GM18499 (cell line): ENCODE measurements around the gene CDCA3.

Experiments used
- ATAC-seq: cut with Tn5 transposase; IDR thresholded peaks from one replicate; pipeline ENCODE4 v1.9.1; 2021; ENCODE audit warnings: moderate number of reproducible peaks; ENCODE audit not compliant: insufficient read depth, unreplicated experiment

The CDCA3 gene

DNA sequence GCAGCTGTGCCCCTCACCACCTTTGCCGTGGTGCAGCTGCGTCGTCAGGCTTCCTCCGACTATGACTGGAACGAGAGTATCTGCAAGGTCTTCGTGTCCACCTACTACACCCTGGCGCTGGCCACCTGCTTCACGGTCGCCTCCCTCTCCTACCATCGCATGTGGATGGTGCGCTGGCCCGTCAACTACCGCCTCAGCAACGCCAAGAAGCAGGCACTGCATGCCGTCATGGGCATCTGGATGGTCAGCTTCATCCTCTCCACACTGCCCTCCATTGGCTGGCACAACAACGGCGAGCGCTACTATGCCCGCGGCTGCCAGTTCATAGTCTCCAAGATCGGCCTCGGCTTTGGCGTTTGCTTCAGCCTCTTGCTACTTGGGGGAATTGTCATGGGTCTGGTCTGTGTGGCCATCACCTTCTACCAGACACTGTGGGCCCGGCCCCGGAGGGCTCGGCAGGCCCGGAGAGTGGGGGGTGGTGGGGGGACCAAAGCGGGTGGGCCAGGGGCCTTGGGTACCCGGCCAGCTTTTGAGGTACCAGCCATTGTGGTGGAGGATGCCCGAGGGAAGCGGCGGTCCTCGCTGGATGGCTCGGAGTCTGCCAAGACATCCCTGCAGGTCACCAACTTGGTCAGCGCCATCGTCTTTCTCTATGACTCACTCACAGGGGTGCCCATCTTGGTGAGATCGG is 26.9 kb downstream of the CDCA3 start:
- no peak for ATAC-seq

DNA sequence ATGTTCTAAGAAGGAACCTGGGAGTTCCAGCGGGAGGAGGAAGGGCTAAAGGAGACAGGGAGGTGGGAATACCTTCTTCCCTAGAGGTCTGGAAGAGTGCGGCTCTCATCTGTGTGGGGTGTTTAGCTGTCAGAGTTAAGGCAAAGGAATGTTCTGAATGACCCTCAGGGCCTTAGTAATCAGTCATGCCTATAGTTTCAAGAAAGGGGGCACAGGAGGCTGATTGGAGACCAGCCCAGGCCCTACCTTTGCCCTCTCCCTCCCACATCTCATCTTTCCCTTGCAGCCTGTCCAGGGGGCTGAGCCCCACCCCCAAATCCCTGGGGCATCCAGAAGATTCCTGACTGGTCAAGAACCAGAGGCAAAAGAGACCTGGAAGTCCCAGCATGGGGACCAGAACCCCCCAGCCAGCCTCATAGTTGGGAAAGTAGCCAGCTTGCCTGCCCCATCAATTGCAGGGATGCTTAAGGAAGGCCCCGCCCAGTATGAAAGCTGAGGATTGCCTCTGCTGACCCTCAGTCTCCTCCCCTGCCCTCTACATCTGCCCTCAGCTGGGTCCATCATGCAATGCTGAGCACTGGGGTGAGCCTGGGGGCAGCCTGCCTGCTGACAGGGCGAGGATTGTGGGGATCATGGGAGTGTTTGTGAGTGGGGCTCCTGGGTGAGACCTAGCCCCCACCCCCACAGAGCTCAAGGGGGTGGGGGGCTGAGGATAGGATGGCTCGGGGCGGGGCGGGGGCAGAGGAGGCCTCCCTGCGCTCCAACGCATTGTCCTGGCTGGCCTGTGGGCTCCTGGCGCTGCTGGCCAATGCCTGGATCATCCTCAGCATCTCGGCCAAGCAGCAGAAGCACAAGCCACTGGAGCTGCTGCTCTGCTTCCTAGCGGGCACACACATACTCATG is 27.7 kb downstream of the CDCA3 start:
- ATAC-seq: no peak

DNA sequence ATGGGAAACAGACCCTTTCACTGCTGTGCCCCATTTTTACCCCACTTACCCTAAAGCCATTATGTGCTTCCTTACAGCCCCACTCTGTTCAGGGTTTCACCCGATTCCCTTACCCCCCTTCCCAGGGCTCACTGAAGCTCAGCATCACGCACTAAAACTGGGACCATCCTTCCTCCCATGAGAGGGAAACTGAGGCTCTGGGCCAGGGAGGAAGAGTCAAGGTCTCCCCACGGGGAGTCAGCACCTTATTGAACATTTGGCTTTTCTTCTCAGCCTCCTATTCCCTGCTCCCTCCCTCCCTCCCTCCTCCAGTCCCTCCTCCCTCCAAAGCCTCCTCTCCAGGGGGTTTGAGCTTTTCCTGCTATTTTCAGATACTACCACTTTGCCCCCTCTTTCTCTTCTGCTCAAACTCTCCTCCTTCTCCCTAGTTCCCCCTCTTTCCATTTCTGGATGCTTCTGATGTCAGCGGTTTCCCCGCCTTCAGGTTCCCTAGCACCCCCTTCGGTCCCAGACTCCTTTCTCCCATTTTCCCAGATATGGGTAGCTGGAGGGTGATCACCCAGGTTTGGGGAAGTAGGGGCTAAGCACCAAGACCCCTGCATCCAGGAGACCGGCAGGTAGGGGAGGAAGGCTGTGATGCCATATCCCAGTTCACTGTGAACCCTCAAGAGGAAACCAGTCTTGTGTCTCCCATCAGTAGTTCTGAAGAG is 28.5 kb downstream of the CDCA3 start:
- no peak for ATAC-seq

DNA sequence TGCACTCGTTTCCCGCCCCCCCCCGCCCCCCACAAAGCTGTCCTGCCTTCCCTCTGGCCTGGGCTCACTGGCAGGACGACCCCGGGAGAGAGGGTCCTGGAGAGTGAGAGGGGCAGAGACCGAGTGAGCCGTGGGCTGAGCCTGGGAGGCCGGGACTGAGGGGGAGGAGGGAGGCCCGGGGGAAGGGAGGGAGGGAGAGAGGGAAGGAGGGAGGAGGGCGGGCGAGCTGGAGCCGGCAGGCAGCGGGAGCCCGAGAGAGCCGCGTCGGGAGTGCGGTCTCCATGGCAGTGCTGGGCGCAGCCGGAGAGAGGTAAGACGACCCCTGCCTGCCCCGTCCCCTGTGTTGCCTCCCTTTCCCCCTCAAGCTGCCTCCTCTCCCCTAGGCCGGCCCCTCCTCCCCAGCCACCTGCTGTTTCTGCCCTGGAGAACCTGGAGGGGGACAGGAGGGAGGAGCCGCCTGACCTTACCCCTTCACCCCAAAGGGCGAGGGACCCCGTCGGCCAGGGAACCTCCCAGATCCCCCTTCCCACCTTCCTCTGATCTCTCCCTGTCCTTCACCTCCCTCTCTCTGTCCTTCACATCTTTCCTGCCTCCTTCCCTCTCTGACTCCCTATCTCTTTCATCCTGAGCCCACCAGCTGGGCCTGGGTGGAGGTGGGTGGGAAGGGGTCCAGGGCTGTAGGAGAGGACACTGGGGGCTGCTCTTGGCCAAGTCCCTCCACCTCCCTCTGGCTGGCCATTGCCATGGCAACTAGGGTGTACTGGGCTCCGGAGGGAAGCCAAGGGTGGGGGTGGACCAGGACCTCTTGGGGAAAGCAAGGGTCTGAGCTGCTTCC is 29.3 kb downstream of the CDCA3 start, which contains the start of gene GPR162:
GPR162 (plus strand) TSS at position 231 of the 835 bp plus-strand sequence. CDS start 2,078 bp downstream, outside the sequence.
- no peak for ATAC-seq

DNA sequence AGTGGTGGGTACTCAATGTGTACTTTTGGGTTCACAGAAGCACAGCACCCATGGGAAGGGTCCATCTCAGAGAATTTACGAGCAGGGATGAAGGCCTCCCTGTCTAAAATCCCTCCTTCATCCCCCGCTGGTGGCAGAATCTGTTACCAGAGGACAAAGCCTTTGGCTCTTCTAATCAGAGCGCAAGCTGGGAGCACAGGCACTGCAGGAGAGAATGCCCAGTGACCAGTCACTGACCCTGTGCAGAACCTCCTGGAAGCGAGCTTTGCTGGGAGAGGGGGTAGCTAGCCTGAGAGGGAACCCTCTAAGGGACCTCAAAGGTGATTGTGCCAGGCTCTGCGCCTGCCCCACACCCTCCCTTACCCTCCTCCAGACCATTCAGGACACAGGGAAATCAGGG is 30.9 kb downstream of the CDCA3 start:
- ATAC-seq: no peak

DNA sequence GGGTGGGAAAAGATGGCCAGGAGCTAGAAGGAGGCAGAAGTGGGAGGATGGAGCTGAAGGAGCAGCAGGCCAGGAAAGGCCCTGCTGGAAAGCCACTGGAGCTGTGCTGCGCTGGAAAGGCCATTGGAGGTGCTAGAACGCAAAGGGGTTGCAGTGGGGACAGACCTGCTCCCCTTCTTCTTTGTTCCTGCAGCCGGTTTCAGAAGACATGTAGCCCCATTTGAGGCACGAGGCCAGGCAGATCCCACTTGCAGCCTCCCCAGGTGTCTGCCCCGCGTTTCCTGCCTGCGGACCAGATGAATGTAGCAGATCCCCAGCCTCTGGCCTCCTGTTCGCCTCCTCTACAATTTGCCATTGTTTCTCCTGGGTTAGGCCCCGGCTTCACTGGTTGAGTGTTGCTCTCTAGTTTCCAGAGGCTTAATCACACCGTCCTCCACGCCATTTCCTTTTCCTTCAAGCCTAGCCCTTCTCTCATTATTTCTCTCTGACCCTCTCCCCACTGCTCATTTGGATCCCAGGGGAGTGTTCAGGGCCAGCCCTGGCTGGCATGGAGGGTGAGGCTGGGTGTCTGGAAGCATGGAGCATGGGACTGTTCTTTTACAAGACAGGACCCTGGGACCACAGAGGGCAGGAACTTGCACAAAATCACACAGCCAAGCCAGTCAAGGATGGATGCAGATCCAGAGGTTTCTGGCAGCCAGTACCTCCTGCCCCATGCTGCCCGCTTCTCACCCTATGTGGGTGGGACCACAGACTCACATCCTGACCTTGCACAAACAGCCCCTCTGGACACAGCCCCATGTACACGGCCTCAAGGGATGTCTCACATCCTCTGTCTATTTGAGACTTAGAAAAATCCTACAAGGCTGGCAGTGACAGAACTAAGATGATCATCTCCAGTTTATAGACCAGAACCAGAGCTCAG is 31.7 kb downstream of the CDCA3 start:
- ATAC-seq: no peak

DNA sequence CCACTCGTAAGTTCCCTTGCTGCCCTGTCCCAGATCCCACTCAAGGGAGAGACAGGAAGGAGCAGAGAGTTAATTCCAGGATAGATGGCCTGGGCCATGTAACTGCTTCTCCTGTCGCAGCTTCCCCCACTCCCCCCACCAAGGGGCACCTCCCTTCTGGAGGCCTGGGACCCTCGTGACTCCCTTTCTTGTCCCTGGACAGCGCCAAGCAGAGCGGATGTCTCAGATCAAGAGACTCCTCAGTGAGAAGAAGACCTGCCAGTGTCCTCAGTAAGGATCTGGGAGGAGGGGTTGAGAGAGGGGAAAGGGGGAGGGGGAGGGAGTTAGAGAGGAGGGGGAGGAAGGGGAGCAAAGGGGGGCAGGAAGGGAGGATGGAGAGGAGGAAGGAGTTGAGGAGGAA is 32.4 kb downstream of the CDCA3 start:
- no peak for ATAC-seq

DNA sequence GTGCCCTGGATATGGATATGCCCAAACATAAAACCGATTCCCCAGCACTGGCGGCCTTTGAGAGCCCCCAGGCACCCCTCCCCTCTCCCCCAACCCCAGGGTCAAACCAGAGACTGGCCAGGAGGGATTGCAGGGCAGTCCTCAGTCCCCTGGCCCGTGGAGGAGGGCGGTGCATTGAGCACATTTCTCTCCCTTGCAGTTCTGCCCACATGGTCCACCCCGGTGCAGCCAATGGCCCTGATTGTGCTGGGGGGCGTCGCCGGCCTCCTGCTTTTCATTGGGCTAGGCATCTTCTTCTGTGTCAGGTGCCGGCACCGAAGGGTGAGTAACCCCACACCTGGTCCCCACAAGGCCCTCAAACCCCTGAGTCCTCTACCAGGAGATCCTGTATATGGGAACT is 32.9 kb downstream of the CDCA3 start:
- ATAC-seq: no peak

DNA sequence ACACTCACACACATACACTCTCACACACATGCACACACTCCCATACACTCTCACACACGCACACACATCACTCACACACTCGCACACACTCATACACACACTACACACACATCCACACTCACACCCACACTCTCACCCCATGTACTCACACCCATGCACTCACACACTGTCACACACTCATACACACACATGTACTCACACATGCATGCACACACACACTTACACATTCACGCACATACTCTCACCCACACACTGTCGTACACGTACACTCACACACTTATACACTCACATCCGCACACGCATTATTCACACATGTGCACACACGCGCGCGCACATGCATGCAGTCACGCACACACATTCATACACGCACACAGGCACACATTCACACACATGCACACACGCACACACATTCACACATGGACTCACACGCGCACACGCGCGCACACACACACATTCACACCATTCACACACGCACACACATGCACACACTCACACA is 33.4 kb downstream of the CDCA3 start:
- no peak for ATAC-seq

DNA sequence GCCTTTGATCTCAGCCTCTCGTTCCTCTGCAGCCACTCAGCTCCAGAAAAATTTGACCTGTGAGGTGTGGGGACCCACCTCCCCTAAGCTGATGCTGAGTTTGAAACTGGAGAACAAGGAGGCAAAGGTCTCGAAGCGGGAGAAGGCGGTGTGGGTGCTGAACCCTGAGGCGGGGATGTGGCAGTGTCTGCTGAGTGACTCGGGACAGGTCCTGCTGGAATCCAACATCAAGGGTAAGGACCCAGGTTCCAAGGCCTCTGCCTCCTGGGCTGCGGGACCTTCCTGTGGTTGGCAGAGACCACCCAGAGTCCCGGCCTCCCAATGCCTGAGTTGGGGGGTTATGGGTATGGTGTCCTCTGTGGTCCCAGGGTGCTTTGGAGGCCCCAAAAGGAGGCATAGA is 34.0 kb downstream of the CDCA3 start:
- no peak for ATAC-seq

DNA sequence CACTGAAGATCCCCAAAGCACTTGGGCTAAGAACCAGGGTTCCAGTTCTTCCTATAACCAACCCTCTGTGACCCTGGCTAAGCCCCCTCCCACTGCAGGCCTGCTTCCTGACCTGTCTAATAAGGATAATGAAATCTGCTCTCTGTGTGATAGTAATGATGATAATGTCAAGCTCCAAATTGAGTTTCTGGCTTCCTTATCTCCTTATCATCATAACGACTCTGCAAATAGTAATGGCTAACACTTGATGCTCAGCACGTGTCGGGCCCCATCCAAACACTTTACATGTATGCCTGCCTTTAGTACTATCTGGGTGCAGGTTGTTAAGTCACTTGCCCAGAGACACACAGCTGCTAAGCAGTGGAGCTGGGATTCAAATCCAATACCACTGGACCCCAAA is 34.5 kb downstream of the CDCA3 start:
- ATAC-seq: no peak

DNA sequence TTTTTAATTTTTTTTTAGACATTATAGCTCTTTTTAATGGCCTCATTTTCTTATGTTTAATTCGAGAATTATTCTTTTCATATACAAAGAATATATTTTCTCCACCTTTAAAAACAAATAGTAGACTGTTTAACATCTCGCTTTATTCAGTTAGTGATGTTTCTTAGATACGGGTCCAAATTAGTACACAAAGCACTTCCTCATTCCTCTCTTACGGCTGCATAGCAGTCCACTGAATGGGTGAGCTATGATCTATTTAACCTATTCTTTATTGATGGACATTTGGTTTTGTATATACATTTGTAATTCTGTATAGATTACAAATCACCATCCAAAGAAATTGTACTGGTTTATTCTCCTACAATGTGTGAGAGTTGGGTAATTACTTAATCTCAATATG is 37.7 kb downstream of the CDCA3 start:
- no peak for ATAC-seq

DNA sequence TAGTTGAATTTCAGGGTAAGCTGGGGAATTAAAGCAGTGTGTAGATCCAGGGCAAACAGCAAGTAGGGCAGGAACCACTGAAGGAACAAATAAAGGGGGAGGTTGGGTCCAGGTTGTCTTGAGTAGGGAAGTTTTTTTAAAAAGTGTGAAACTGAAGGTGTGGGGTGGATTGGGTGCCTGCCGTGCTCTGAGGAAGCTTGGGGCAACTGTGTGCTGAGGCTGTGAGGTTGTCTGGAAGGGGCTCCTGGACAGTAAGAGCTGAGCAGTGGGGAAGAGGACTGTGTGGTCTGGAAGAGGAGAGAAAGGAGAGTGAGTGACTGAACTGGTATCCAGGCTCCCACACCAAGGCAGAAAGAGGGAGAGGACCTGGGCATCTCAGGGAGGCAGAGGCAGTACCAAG is 40.3 kb downstream of the CDCA3 start:
- no peak for ATAC-seq

DNA sequence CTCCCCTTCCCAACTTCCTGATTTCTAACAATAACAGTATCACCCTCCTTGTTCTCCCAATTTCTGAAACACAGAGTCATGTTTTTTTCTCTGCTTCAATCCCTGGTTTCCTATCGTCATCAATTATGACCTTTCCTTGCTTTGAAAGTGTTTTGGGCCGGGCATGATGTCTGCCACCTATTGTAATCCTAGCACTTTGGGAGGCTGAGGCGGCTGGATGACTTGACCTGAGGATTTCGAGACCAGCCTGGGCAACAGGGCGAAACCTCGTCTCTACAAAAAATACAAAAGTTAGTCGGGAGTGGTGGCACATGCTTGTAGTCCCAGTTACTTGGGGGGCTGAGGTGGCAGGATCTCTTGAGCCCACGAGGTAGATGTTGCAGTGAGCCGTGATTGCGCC is 42.0 kb downstream of the CDCA3 start:
- ATAC-seq: no peak

DNA sequence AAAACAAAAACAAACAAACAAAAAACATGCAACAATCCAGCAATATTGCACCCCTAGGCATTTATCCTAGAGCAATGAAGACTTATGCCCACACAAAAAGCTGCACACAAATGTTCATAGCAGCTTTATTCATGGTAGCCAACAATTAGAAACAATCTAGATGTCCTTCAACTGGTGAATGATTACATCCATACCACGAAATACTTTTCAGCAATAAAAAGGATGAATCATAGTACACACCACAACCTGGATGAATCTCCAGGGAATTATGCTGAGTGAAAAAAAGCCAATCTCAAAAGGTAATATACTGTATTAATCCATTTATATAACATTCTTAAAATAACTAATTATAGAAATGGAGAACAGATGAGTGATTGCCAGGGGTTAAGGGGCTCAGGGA is 43.9 kb downstream of the CDCA3 start:
- ATAC-seq: no peak

DNA sequence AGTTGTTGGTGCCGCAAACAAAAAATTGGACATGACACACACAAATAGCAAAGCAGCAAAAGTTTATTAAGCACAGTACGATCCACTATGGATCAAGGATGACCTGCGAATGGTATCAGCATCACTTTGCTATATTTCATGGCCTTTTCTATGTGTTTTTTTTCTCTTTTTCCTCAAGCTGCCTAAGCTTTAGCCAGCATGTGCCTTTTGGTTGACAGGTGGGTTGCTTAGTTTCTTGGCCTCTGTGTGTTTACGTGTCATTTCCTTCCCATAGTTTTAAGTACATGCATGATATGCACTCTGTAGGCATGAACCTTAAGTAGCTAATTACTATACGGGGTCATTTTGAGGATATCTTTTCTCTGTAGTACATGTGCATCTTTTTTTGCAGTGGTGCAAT is 51.9 kb downstream of the CDCA3 start:
- no peak for ATAC-seq
